Suprapubic skin (tissue), 4 donors: ENCODE results near the gene MIPEP.

ENCODE experiments used
- POLR2A ChIP-seq, 2 donors: fragments of 450-650 bp; IDR thresholded peaks; one replicate each; pipeline ENCODE4 v1.6.1; 2017; ENCODE audit warnings: antibody characterized with exemption in 2 of 2, mild to moderate bottlenecking in 2 of 2, moderate library complexity in 2 of 2
- POLR2AphosphoS5 ChIP-seq, 3 donors: sonication (generic); formaldehyde crosslinking; IDR thresholded peaks; one replicate each; pipeline ENCODE4 v1.6.1; 2017; ENCODE audit warnings: antibody characterized with exemption in 3 of 3
- TF ChIP-seq, protein P1 (sequence below), 2 donors: fragments of 200-600 bp in 1 of 2; fragments of 450-650 bp in 1 of 2; sonication (generic) in 1 of 2; IDR thresholded peaks; one replicate each; pipeline ENCODE4 v1.5.1; 2016 to 2019; ENCODE audit warnings: antibody characterized with exemption in 2 of 2, mild to moderate bottlenecking in 1 of 2, moderate library complexity in 1 of 2

GRCh38 chr13:23754506-23754905 lies 134.7 kb downstream of the MIPEP start:
- TF ChIP-seq, protein P1, sequence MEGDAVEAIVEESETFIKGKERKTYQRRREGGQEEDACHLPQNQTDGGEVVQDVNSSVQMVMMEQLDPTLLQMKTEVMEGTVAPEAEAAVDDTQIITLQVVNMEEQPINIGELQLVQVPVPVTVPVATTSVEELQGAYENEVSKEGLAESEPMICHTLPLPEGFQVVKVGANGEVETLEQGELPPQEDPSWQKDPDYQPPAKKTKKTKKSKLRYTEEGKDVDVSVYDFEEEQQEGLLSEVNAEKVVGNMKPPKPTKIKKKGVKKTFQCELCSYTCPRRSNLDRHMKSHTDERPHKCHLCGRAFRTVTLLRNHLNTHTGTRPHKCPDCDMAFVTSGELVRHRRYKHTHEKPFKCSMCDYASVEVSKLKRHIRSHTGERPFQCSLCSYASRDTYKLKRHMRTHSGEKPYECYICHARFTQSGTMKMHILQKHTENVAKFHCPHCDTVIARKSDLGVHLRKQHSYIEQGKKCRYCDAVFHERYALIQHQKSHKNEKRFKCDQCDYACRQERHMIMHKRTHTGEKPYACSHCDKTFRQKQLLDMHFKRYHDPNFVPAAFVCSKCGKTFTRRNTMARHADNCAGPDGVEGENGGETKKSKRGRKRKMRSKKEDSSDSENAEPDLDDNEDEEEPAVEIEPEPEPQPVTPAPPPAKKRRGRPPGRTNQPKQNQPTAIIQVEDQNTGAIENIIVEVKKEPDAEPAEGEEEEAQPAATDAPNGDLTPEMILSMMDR (IDR thresholded peaks at IDR 0.05): no peak
- TF ChIP-seq POLR2AphosphoS5 (IDR thresholded peaks at IDR 0.05) (no peak), POLR2A (IDR thresholded peaks at IDR 0.05) (no peak)
